H1 (cell line): ENCODE data around the gene SERINC5. TPM values are rescaled to one million over a fixed set of nuclear protein-coding genes. Genes with fewer than 3 reads are reported as not detected.

Experiments
- CTCF ChIA-PET: fragments of 300-600 bp; sonication (Branson Sonifier 250); formaldehyde crosslinking; loops from one replicate; lab custom pipeline; 2021; ENCODE audit not compliant: partially characterized antibody; lab: Charles Lee
- POLR2A ChIA-PET: fragments of 300-600 bp; sonication (Branson Sonifier 250); formaldehyde crosslinking; loops from one replicate; lab custom pipeline; 2021; ENCODE audit warnings: inconsistent platforms; ENCODE audit not compliant: partially characterized antibody; lab: Charles Lee
- DNase-seq, 2 experiments: peaks; one replicate each; pipeline versions ENCODE4 v3.0.0 to v3.0.0-alpha.2; 2010 to 2022; ENCODE audit warnings: low spot score in 2 of 2, low read depth in 1 of 2, mixed read lengths in 1 of 2
- FAIRE-seq: peaks from 2 replicates; lab custom pipeline; 2011; peaks lifted over from hg19 to GRCh38; lab: Jason Lieb, UNC
- H2AFZ ChIP-seq: 2 replicates; pipeline ENCODE4 v1.8.1; 2012; ENCODE audit warnings: low read length, inconsistent platforms
- H2AK5ac ChIP-seq: 2 replicates; pipeline ENCODE4 v1.6.1; 2013; ENCODE audit warnings: low read depth, low read length
- H2BK120ac ChIP-seq: replicated peaks from 2 replicates; pipeline ENCODE3; 2013; ENCODE audit warnings: low read depth, low read length, inconsistent platforms
- H2BK12ac ChIP-seq: 2 replicates; pipeline ENCODE4 v1.6.1; 2013; ENCODE audit warnings: low read depth, low read length
- H2BK15ac ChIP-seq: 2 replicates; pipeline ENCODE4 v1.6.1; 2013; ENCODE audit warnings: low read length
- H2BK20ac ChIP-seq: 2 replicates; pipeline ENCODE4 v1.6.1; 2013; ENCODE audit warnings: low read length
- H2BK5ac ChIP-seq: 2 replicates; pipeline ENCODE4 v1.6.1; 2013; ENCODE audit warnings: low read depth, low read length
- H3K14ac ChIP-seq: 2 replicates; pipeline ENCODE4 v1.6.1; 2013; ENCODE audit warnings: inconsistent platforms; ENCODE audit not compliant: insufficient read length
- H3K18ac ChIP-seq: 2 replicates; pipeline ENCODE4 v1.6.1; 2013; ENCODE audit warnings: low read length; ENCODE audit errors: extremely low read depth
- H3K23ac ChIP-seq: 2 replicates; pipeline ENCODE4 v1.6.1; 2013; ENCODE audit warnings: inconsistent platforms; ENCODE audit not compliant: insufficient read length
- H3K23me2 ChIP-seq: 2 replicates; pipeline ENCODE4 v1.6.1; 2013; ENCODE audit warnings: low read depth, low read length
- H3K27ac ChIP-seq: 2 replicates; pipeline ENCODE4 v1.6.1; 2011; ENCODE audit warnings: low read depth, low read length, inconsistent platforms
- H3K27me3 ChIP-seq, 4 experiments: replicated peaks in 1 of 4; 1 replicate in 1 of 4; 2 replicates in 3 of 4; pipeline versions ENCODE4 v1.6.1 to v1.8.1; 2011 to 2013; ENCODE audit warnings: low read length in 3 of 4, mild to moderate bottlenecking in 3 of 4, inconsistent platforms in 2 of 4, mixed read lengths in 2 of 4, moderate library complexity in 1 of 4; ENCODE audit not compliant: control insufficient read depth in 3 of 4, insufficient read depth in 3 of 4; ENCODE audit errors: extremely low read depth in 1 of 4
- H3K36me3 ChIP-seq, 4 experiments: 2 replicates each; pipeline versions ENCODE4 v1.6.1 to v1.8.1; 2011 to 2013; ENCODE audit warnings: mild to moderate bottlenecking in 4 of 4, low read length in 3 of 4, moderate library complexity in 2 of 4, control low read depth in 1 of 4, inconsistent platforms in 1 of 4; ENCODE audit not compliant: insufficient read depth in 4 of 4, control insufficient read depth in 2 of 4
- H3K4ac ChIP-seq: replicated peaks from 2 replicates; pipeline ENCODE3; 2013; ENCODE audit warnings: low read length, low read depth, mixed read lengths, inconsistent platforms; ENCODE audit not compliant: insufficient read length
- H3K4me1 ChIP-seq, 4 experiments: replicated peaks in 1 of 4; 1 replicate in 1 of 4; 2 replicates in 3 of 4; pipeline versions ENCODE4 v1.6.1 to v1.8.1; 2011 to 2013; ENCODE audit warnings: low read length in 3 of 4, inconsistent platforms in 2 of 4, mixed read lengths in 1 of 4; ENCODE audit not compliant: insufficient read depth in 4 of 4, control insufficient read depth in 3 of 4
- H3K4me2 ChIP-seq, 2 experiments: 2 replicates each; pipeline versions ENCODE4 v1.6.1 to v1.8.1; 2011 to 2013; ENCODE audit warnings: low read depth in 2 of 2, low read length in 2 of 2, control low read depth in 1 of 2, inconsistent platforms in 1 of 2, mild to moderate bottlenecking in 1 of 2; ENCODE audit not compliant: insufficient read depth in 1 of 2
- H3K4me3 ChIP-seq, 4 experiments: fragments of 200-600, 300-600 bp in 1 of 4; sonication (generic), shearing (Covaris generic), sonication (Bioruptor Twin) in 1 of 4; 2 replicates each; pipeline versions ENCODE4 v1.5.1 to v1.8.1; 2011 to 2016; ENCODE audit warnings: low read length in 4 of 4, low read depth in 3 of 4, control low read depth in 2 of 4, inconsistent platforms in 2 of 4, mild to moderate bottlenecking in 2 of 4, mixed read lengths in 1 of 4, moderate library complexity in 1 of 4; ENCODE audit not compliant: insufficient read depth in 2 of 4; ENCODE audit errors: extremely low read depth in 1 of 4
- H3K56ac ChIP-seq: replicated peaks from 2 replicates; pipeline ENCODE3; 2013; ENCODE audit warnings: low read depth, mild to moderate bottlenecking, mixed read lengths, low read length, inconsistent platforms; ENCODE audit not compliant: insufficient read length
- H3K79me1 ChIP-seq: 2 replicates; pipeline ENCODE4 v1.6.1; 2013; ENCODE audit warnings: low read depth, low read length, control low read depth
- H3K79me2 ChIP-seq, 2 experiments: 2 replicates each; pipeline versions ENCODE4 v1.6.1 to v1.8.1; 2012 to 2013; ENCODE audit warnings: low read length in 2 of 2, mild to moderate bottlenecking in 2 of 2, inconsistent platforms in 1 of 2; ENCODE audit not compliant: insufficient read depth in 2 of 2, control insufficient read depth in 1 of 2
- H3K9ac ChIP-seq, 4 experiments: replicated peaks in 1 of 4; 1 replicate in 1 of 4; 2 replicates in 3 of 4; pipeline versions ENCODE4 v1.6.1 to v1.8.1; 2011 to 2013; ENCODE audit warnings: low read depth in 3 of 4, low read length in 3 of 4, control low read depth in 2 of 4, mild to moderate bottlenecking in 2 of 4, moderate library complexity in 2 of 4, inconsistent platforms in 1 of 4; ENCODE audit errors: extremely low read depth in 1 of 4
- H3K9me3 ChIP-seq, 2 experiments: 2 replicates each; pipeline versions ENCODE4 v1.6.1 to v1.8.1; 2012 to 2013; ENCODE audit warnings: mild to moderate bottlenecking in 2 of 2, moderate library complexity in 2 of 2, control low read depth in 1 of 2, inconsistent platforms in 1 of 2, low read depth in 1 of 2, low read length in 1 of 2, mixed read lengths in 1 of 2; ENCODE audit not compliant: insufficient read depth in 2 of 2
- H4K20me1 ChIP-seq, 2 experiments: replicated peaks in 1 of 2; 2 replicates each; pipeline versions ENCODE3 to v1.8.1; 2011 to 2013; ENCODE audit warnings: inconsistent platforms in 2 of 2, low read length in 2 of 2, mild to moderate bottlenecking in 1 of 2; ENCODE audit not compliant: insufficient read depth in 2 of 2, control insufficient read depth in 1 of 2
- H4K5ac ChIP-seq: 2 replicates; pipeline ENCODE4 v1.6.1; 2013; ENCODE audit warnings: low read length, low read depth, mixed read lengths, inconsistent platforms; ENCODE audit not compliant: insufficient read length
- H4K8ac ChIP-seq: 2 replicates; pipeline ENCODE4 v1.8.0; 2013; ENCODE audit warnings: mild to moderate bottlenecking, moderate library complexity, low read length, inconsistent platforms; ENCODE audit not compliant: insufficient read depth; ENCODE audit errors: extremely low read depth
- H4K91ac ChIP-seq: replicated peaks from 2 replicates; pipeline ENCODE3; 2013; ENCODE audit warnings: low read length, mixed read lengths, inconsistent platforms; ENCODE audit not compliant: insufficient read length
- FOSL1 ChIP-seq: IDR thresholded peaks from 2 replicates; pipeline ENCODE4 v1.6.1; 2011; ENCODE audit warnings: mild to moderate bottlenecking, low read depth, low read length, moderate library complexity; ENCODE audit not compliant: insufficient read depth
- GTF2F1 ChIP-seq: IDR thresholded peaks from 2 replicates; pipeline ENCODE4 v1.6.1; 2012; ENCODE audit warnings: low read depth, low read length, improper control_type of control experiment, borderline replicate concordance
- POLR2AphosphoS5 ChIP-seq: IDR thresholded peaks from 2 replicates; pipeline ENCODE4 v1.6.1; 2011; ENCODE audit warnings: low read depth, low read length
- TEAD4 ChIP-seq: IDR thresholded peaks from 2 replicates; pipeline ENCODE4 v1.6.1; 2012; ENCODE audit warnings: low read depth, low read length, inconsistent platforms, mixed read lengths
- ZNF274 ChIP-seq: IDR thresholded peaks from 2 replicates; pipeline ENCODE4 v1.7.0; 2012; ENCODE audit warnings: low read length, borderline replicate concordance; ENCODE audit errors: extremely low read depth
- WGBS, 2 experiments: shearing (Covaris generic) in 1 of 2; methylation state at CpG; one replicate each; pipeline versions ENCODE4 v1.1.6 to v1.1.7; 2013 to 2015; ENCODE audit warnings: low lambda C conversion rate in 2 of 2, mixed read lengths in 2 of 2, inconsistent platforms in 1 of 2, low coverage in 1 of 2, missing lambda C conversion rate in 1 of 2; ENCODE audit not compliant: insufficient replicate concordance in 2 of 2, insufficient coverage in 1 of 2, insufficient read length in 1 of 2; ENCODE audit errors: extremely low coverage in 1 of 2, missing lambda C conversion rate in 1 of 2; 5-methylcytosine and 5-hydroxymethylcytosine counted together
- polyA plus RNA-seq, 7 experiments: library from polyadenylated mRNA; depleted of rRNA in 3 of 7; stranded (reverse) in 5 of 7; unstranded in 2 of 7; fragments of >200 nt in 5 of 7; fragments of 200-250 nt in 2 of 7; gene quantifications; 1 replicate in 5 of 7; 2 replicates in 1 of 7; 4 replicates in 1 of 7; pipeline versions ENCODE4 v1.2.1 to v1.2.3, GENCODE V29; 2011 to 2013; ENCODE audit warnings: missing spikeins in 2 of 7, mixed read lengths in 2 of 7
- total RNA-seq: library from RNA; stranded (reverse); fragmentation: NEBNext Ultra II Directional; extraction: Animal tissue kit (Norgen Biotek cat#: 25700); gene quantifications from 2 replicates; pipeline ENCODE4 v1.2.1, GENCODE V29; 2021

The SERINC5 gene
- total and polyA plus RNA-seq, 2 of the 8 experiments (the other 6 are each of a cell fraction or from before 2014, with no cell fraction given), result 32.2 to 149 TPM

GRCh38 chr5:80105698-80106439 is 150.0 kb downstream of the SERINC5 start:
- Histone ChIP-seq H2BK5ac (no peak overlapping the region), H4K20me1 (no peaks in the 10 kb centered on the region), H3K27me3 (no peaks in the 10 kb centered on the region), H2AK5ac (no peak overlapping the region; the same call in 1 of the 2 replicates), H3K23me2 (no peaks in the 10 kb centered on the region), H3K36me3 (no peaks in the 10 kb centered on the region), H2AFZ (no peak overlapping the region), H3K4me2 (no peak overlapping the region), H3K9me3 (no peaks in the 10 kb centered on the region; a peak in 1 of 4 replicates), H2BK15ac (no peak overlapping the region; the same call in 1 of the 2 replicates), H3K79me1 (no peaks in the 10 kb centered on the region), H3K4ac (no peak overlapping the region), H4K5ac (no peak overlapping the region), H3K4me1 (peaks cover 6 to 11% (median 9%) of the 10 kb centered on the region in 4 experiments), H2BK12ac (no peak overlapping the region), H4K8ac (no peak overlapping the region), H3K27ac (no peak overlapping the region), H3K18ac (no peak overlapping the region), H4K91ac (no peak overlapping the region), H3K23ac (no peak overlapping the region), H3K56ac (no peak overlapping the region), H2BK20ac (0 out of 2 replicates have a peak overlapping the region, but pooled peaks have one; percentile 15), H2BK120ac (no peak overlapping the region), H3K14ac (no peak overlapping the region), H3K9ac (no peak overlapping the region), H3K4me3 (no peak overlapping the region), H3K79me2 (no peaks in the 10 kb centered on the region)
- FAIRE-seq, result no peak
- DNase-seq, result no peak
- ChIA-PET POLR2A (interaction anchor here (0.8 to 1.3 kb wide), 2 partner anchors 9 to 56 kb away, joined by 3 to 5 read pairs; no protein-coding TSS in a partner anchor), CTCF (interaction anchor here (0.7 to 1.8 kb wide), 6 partner anchors 11 to 569 kb away, joined by 3 to 5 read pairs (median 3); no protein-coding TSS in a partner anchor)
- WGBS, 2 experiments, result 90% methylated on average over 7 of the region's 7 CpGs; no CpG with 5 or more reads in 1 of the 2 experiments
- TF ChIP-seq TEAD4 (no peak), ZNF274 (no peak), GTF2F1 (no peak), POLR2AphosphoS5 (no peak), FOSL1 (no peak)
